ENCODE measurements around the gene FRMD4A. TPM values are rescaled to one million over a fixed set of nuclear protein-coding genes. Genes with fewer than 3 reads are reported as not detected.
"Not testable (repeated sequence)": the region's sequence is repeated elsewhere in the genome, so short reads cannot be mapped to it uniquely, and the experiment has no call there.

FRMD4A gene
- total RNA-seq, 3 donors from 2014 or later, result 0.46 to 1.4 (median 0.76) TPM

DNA sequence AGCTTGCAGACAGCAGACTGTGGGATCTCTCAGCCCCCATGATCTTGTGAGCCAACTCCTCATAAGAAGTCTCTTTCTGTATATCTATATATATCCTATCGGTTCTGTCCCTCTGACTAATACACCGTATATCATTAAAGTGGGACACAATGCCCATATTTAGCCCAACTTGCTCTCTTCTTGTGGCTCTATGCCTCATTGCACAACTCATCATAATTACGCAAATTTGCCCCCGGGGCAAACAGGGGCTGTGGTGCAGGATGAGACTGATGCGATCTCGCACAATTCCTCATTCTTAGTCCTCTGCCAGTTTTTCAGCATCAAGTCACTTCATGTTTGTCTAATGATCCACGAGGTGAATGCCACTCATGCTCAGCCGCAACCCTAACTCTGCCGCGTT, 560.8 kb downstream of the FRMD4A start:
- H3K4me1 Mint-ChIP-seq (ENCODE audit: low read depth), result no peaks in the 10 kb centered on the region
- H3K9me3 Mint-ChIP-seq, result no peaks in the 10 kb centered on the region
- no peak overlapping the region for H3K4me3 Mint-ChIP-seq

DNA sequence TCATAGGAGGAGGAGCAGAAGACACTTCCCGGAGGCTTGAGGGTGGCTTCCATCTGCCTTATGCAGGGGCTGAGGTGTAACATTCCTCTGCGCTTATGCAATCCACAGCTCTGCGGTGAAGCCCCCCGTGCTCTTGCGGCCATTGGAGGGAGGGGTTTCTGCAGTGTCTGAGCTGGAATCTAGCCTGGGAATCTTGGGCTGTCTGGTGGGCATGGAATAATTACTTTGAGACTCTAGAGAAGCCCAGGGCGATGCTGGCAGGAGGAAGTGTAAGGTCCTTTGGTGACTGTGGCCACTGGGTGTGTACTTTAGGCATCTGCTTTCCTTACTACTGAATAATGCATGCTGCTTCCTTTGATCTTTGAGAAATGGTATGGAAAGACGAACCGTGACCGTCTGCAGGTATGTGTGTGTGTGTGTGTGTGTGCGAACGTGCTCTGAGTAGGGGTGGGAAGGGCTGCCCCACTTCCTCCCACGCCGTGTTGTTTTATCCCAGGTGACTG, 563.0 kb downstream of the FRMD4A start:
- DNase-seq, result no peak
- Mint-ChIP-seq H3K36me3 (ENCODE audit: insufficient read depth) (no peaks in the 10 kb centered on the region), H3K4me1 (ENCODE audit: low read depth) (no peaks in the 10 kb centered on the region), H3K27me3 (ENCODE audit: low read depth) (peaks cover 9% of the 10 kb centered on the region), H3K9me3 (no peaks in the 10 kb centered on the region), H3K4me3 (no peak overlapping the region)
- ATAC-seq, result no peak

More for the DNA sequence above, 560.8 kb downstream of the FRMD4A start:
- peaks cover 24% of the 10 kb centered on the region for H3K27me3 Mint-ChIP-seq (ENCODE audit: low read depth)
- no peaks in the 10 kb centered on the region for H3K36me3 Mint-ChIP-seq (ENCODE audit: insufficient read depth)
- no peak for DNase-seq
- no peak for ATAC-seq

DNA sequence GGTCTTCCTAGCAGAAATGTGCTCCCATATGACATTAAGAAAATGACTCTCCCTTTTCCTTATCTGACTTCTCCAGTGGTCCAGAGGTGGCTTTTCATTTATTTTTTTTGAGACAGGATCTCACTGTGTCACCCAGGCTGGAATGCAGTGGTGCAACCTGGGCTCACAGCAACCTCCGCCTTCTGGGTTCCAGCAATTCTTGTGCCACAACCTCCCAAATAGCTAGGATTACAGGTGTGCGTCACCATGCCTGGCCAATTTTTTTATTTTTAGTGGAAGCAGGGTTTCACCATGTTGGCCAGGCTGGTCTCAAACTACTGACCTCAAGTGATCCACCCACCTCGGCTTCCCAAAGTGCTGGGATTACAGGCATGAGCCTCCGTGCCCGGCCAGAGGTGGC, 563.6 kb downstream of the FRMD4A start:
- not testable (repeated sequence) for H3K4me3 Mint-ChIP-seq; H3K27me3 Mint-ChIP-seq (ENCODE audit: low read depth); DNase-seq; H3K9me3 Mint-ChIP-seq; H3K4me1 Mint-ChIP-seq (ENCODE audit: low read depth); H3K36me3 Mint-ChIP-seq (ENCODE audit: insufficient read depth); ATAC-seq

DNA sequence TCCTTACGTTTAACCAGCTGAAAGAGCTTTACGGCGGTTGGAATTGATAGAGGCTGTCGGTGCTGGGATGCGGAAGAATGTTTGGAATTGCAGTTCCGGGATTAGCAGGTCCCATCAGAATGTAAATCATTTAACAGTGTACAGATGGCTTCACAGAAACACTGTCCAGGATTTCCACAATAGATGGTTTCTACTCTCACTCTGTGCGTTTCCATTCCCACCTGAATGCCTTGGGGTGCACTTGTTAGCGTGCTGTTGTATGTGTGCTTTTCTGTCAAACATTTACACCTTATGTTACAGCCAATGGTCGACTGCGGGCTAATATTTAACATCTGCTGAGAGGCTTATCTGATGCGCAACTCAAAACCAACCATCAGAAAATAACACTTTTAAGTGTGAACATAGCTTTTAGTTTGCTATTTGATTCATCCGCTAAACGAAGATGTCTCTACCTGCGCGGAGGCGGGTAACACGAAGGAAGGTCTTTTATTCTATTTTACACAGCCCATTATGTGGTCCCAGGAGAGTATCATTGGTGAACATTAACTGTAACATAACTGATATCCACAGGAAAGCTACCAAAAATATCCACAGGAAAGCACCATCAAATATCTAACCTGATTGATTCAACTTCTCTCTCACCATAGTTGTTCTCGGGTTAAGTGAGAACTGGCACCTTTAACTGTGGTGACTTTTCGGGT, 564.9 kb downstream of the FRMD4A start:
- ATAC-seq (no peak), DNase-seq (no peak)
- Mint-ChIP-seq H3K27me3 (ENCODE audit: low read depth) (peaks cover 9% of the 10 kb centered on the region), H3K4me3 (no peak overlapping the region), H3K9me3 (no peaks in the 10 kb centered on the region), H3K4me1 (ENCODE audit: low read depth) (no peaks in the 10 kb centered on the region), H3K36me3 (ENCODE audit: insufficient read depth) (no peaks in the 10 kb centered on the region)

DNA sequence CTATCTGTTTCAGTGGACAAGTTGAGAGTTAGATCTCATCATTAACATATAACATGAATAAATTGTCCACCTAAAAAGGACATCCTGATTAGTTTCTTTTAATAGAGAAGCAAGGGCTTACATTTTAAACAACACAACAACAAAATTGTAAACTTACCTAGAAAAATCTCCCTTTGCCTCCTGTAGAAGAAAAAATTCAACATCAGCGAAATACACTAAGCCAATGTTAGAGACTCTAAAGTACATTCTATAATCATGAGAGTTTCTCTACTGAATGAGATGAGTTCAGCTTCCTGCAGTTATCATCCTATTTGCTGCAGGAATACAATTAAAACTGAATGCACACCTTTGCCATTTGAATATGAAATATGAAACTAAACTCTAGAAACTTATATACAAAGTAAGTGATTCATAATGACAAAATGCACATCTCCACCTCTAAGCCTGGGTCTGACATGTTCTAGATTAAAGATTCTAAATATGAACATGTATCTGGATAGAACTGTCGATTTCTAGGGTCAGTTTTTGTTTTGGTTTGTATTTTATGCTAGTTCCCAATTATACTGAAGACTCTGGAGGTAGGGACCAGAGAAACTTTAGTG, 569.1 kb downstream of the FRMD4A start:
- H3K9me3 Mint-ChIP-seq, result no peaks in the 10 kb centered on the region

DNA sequence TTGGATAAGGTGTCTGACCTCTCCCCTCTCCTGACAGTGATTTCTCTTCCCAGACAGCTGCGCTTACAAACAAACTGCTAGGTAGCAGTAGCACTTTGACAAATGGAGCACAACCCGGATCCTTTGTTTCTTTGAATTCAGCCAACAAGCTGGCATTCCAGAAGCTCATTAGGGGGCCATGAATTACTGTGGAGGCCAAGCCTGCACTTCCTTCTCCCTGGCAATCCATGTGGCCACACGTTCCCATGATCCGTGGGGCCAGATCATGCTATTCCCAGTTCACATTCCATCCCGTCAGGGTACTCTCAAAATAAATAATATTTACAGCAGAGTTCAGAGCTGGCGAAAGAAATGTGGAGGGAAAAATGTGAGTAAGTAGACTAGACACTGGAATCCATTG, 571.6 kb downstream of the FRMD4A start:
- Mint-ChIP-seq H3K27me3 (ENCODE audit: low read depth) (no peaks in the 10 kb centered on the region), H3K4me3 (no peak overlapping the region), H3K9me3 (no peaks in the 10 kb centered on the region), H3K4me1 (ENCODE audit: low read depth) (peaks cover 5% of the 10 kb centered on the region), H3K36me3 (ENCODE audit: insufficient read depth) (no peaks in the 10 kb centered on the region)
- ATAC-seq (no peak), DNase-seq (no peak)

More for the DNA sequence above, 569.1 kb downstream of the FRMD4A start:
- Mint-ChIP-seq H3K4me3 (no peak overlapping the region), H3K4me1 (ENCODE audit: low read depth) (peaks cover 5% of the 10 kb centered on the region), H3K27me3 (ENCODE audit: low read depth) (peaks cover 5% of the 10 kb centered on the region), H3K36me3 (ENCODE audit: insufficient read depth) (no peaks in the 10 kb centered on the region)
- DNase-seq, result no peak
- ATAC-seq, result no peak

DNA sequence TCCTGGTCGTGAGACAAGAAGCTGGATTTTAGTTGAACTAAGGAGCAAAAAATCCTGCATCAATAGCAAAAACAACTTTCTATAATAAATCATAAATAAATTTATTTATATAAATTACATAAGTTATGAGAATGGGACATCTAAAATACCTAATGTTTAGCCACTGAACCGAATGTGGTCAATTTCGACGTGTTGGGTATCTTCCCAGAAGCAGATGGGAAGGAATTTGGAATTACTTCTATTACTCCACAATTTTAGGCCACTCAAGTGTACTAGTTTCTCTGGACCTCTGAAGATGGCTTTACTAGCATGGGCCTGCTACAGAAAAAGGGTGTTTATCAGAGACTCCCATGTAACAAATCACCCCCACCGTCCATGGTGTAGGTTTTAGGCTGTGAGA, 572.0 kb downstream of the FRMD4A start:
- no peaks in the 10 kb centered on the region for H3K36me3 Mint-ChIP-seq (ENCODE audit: insufficient read depth)
- peaks cover 5% of the 10 kb centered on the region for H3K4me1 Mint-ChIP-seq (ENCODE audit: low read depth)
- H3K9me3 Mint-ChIP-seq, result no peaks in the 10 kb centered on the region
- no peaks in the 10 kb centered on the region for H3K27me3 Mint-ChIP-seq (ENCODE audit: low read depth)
- ATAC-seq (no peak), DNase-seq (no peak)
- H3K4me3 Mint-ChIP-seq, result no peak overlapping the region

DNA sequence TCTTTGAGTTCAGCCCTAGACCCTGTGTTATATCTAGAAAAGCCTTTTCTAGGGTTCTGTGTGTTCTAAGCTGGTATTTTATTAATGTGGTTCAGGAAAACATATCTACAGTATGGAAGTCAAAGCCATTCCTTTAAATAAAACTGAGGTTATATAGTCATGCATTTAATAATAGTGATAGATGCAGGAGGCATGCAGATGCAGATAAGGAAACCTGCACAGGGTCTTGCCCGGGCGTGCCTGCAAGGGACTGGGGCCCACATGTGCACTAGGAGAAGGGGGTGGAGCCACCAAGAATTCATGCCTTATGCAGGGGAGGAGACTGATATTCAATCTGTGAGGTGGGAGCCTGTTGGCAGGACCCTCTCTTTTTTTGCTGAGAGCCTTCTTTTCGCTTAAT, 572.4 kb downstream of the FRMD4A start:
- Mint-ChIP-seq H3K4me1 (ENCODE audit: low read depth) (peaks cover 5% of the 10 kb centered on the region), H3K9me3 (no peaks in the 10 kb centered on the region)
- ATAC-seq, result no peak

DNA sequence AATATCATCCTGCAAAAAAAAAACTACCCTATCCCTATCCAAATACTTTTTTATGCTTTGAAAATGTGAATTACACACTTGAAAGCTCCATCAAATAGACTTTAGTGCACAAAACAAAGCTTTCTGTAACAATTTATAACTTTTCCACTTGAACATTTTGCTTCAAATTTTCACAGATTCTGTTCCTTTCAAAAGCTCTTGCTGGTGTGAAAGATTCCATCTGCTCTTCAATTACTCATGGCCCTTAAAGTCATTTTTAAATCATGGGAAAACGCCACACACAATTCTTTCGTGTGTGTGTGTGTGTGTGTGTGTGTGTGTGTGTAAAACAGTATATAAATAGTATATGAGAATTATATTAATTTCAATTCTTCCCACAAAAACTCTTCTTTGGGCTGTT, 576.4 kb downstream of the FRMD4A start:
- Mint-ChIP-seq H3K36me3 (ENCODE audit: insufficient read depth) (no peaks in the 10 kb centered on the region), H3K9me3 (no peaks in the 10 kb centered on the region), H3K4me3 (no peak overlapping the region), H3K27me3 (ENCODE audit: low read depth) (no peaks in the 10 kb centered on the region), H3K4me1 (ENCODE audit: low read depth) (peaks cover 5% of the 10 kb centered on the region)
- no peak for ATAC-seq
- no peak for DNase-seq

More for the DNA sequence above, 572.4 kb downstream of the FRMD4A start:
- no peak for DNase-seq
- Mint-ChIP-seq H3K27me3 (ENCODE audit: low read depth) (no peaks in the 10 kb centered on the region), H3K4me3 (no peak overlapping the region), H3K36me3 (ENCODE audit: insufficient read depth) (no peaks in the 10 kb centered on the region)

DNA sequence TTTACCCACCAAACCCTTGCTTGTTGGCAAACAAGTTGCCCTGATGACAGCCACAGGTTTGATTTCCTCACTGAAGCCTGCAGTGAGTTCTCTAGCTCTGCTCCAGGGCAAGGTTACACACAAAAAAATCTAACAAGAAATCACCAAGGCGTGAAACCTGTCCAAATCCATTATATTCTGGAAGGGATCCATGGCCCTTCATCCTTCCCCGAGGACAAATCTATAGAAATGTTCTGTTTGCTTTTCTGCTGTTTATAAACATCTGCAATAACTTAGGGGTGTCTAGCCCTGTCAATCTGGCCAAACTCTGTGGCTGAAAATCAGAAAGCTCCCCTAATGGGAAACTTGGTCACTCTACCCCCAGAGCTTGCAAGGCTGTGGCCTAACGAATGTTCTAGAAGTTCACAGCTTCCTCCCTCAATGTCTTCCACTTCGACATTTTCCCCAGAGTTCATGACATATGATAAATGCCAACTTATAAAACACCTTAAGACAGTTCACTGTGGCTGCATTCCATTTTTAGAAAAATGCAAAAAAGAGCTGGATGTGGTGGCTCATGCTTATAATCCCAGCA, 579.4 kb downstream of the FRMD4A start:
- H3K27me3 Mint-ChIP-seq (ENCODE audit: low read depth), result peaks cover 5% of the 10 kb centered on the region
- H3K4me3 Mint-ChIP-seq, result no peak overlapping the region
- DNase-seq, result no peak
- H3K9me3 Mint-ChIP-seq, result no peaks in the 10 kb centered on the region
- no peaks in the 10 kb centered on the region for H3K36me3 Mint-ChIP-seq (ENCODE audit: insufficient read depth)
- peaks cover 4% of the 10 kb centered on the region for H3K4me1 Mint-ChIP-seq (ENCODE audit: low read depth)
- ATAC-seq, result no peak

DNA sequence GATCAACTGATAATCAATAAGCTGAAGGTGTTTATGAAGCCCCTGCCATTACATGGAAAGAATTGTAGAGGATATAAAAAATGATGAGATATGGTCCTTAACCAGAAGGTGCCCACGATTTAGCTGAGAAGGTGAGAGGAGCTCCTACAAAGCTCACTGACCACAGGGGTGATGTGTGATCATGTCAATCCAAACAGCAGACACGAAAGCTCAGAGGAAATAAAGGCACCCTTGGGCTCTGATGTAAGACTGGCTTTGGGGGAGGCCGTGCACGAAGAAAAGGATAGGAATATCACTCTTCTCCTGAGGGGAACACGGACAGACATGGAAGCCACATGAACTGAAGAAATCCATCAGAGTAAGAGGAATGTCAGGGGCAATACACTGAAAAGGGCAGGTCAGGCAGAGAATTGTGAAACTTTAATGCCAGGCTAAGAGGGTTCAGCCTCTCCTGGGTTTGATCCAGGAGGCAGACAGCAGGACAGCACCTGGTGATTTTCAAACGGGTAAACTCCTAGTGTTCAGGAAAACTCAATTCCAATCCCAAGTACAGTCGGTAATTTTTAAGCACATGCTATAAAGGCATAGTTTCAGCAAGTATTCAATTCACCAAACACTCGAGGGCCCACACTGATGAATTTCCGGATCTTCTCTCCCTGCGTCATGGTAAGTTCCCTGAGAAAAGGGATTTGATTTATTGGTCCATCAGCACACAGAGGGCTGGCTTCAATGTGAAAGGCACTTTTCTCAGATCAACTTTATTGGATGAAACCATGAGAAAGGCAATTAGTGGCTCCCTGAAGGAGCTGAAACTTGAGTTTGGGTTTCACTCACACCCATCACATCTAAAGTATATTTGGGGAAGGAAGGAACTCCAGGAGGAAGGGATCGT, 580.2 kb downstream of the FRMD4A start:
- Mint-ChIP-seq H3K27me3 (ENCODE audit: low read depth) (peaks cover 12% of the 10 kb centered on the region), H3K4me1 (ENCODE audit: low read depth) (peaks cover 4% of the 10 kb centered on the region), H3K4me3 (no peak overlapping the region), H3K36me3 (ENCODE audit: insufficient read depth) (no peaks in the 10 kb centered on the region), H3K9me3 (no peaks in the 10 kb centered on the region)
- no peak for ATAC-seq
- no peak for DNase-seq

DNA sequence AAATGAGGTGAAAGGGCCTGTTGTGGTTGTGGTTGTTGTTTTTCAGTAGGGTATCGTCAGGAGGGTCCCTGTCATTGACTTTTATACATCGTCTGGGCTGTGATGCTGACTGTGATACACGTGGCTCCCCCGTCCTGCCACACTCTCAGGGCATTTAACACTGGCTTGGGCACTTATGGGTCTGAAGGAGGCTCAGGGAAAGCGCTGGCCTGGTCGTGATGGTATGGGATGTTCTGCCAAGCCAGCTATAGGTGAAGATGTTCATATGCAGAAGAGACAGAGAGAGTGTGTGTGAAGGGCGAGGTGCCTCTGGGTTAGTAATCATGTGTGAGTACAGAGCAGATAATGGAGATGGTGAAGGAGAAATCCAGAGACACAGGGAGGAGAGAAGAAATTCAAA, 585.5 kb downstream of the FRMD4A start:
- ATAC-seq (no peak), DNase-seq (no peak)
- H3K36me3 Mint-ChIP-seq (ENCODE audit: insufficient read depth), result no peaks in the 10 kb centered on the region
- peaks cover 32% of the 10 kb centered on the region for H3K27me3 Mint-ChIP-seq (ENCODE audit: low read depth)
- H3K9me3 Mint-ChIP-seq, result no peaks in the 10 kb centered on the region
- H3K4me1 Mint-ChIP-seq (ENCODE audit: low read depth), result peaks cover 4% of the 10 kb centered on the region
- H3K4me3 Mint-ChIP-seq, result no peak overlapping the region

DNA sequence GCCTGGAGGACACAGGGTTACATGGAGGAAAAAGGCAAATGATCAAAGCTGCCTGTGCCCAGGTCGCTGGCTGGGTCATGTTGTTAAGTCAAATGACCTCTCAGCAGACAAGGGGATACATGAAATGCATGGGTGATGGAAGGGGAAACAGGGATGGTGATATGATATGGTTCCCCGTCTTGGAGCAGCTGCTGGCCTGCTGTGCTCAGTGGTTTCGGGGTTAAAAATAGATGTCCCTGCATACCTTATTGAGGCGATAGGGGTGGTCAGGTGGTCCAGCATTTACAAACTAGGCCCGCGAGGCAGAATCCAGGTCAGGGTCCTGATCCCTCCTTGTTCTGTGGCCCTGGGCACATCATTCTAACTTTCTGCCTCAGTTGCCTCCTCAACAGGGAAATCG, 586.8 kb downstream of the FRMD4A start:
- Mint-ChIP-seq H3K4me1 (ENCODE audit: low read depth) (peaks cover 4% of the 10 kb centered on the region), H3K4me3 (no peak overlapping the region), H3K36me3 (ENCODE audit: insufficient read depth) (no peaks in the 10 kb centered on the region), H3K27me3 (ENCODE audit: low read depth) (peaks cover 32% of the 10 kb centered on the region), H3K9me3 (no peaks in the 10 kb centered on the region)
- DNase-seq, result no peak
- ATAC-seq, result no peak

DNA sequence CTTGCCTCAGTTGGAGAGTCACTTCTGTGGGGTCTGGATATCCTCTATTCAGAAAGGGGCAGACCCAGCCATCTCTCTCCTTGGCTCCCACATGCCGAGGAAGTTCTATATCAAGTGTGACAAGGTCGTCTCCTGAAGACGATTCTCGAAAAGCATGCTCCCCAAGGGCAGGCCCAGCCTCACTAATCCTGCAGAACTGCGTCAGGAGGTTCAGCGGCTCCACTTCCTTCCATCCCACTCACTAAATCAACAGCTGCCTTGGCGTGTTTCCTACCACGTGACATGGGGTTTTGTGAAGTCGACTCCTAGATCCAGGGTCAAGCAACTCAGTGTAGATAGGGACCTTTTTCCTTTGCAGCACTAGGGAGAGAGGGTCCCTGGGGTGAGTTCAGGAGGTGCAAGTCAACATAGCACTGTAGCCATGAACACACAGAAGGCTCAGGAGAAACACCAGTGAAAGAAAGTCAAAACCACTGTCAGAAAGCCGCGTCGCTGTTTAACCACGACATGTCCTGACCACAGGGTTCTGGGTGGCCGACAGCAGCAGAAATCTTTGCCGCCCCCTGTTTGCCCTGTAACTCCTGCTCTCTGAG, 587.5 kb downstream of the FRMD4A start:
- ATAC-seq, result no peak
- no peak overlapping the region for H3K4me3 Mint-ChIP-seq
- H3K27me3 Mint-ChIP-seq (ENCODE audit: low read depth), result peaks cover 32% of the 10 kb centered on the region
- no peak for DNase-seq
- H3K9me3 Mint-ChIP-seq, result no peaks in the 10 kb centered on the region
- H3K4me1 Mint-ChIP-seq (ENCODE audit: low read depth), result peaks cover 4% of the 10 kb centered on the region
- no peaks in the 10 kb centered on the region for H3K36me3 Mint-ChIP-seq (ENCODE audit: insufficient read depth)
